NT2/D1 (cell line): Measurements from ENCODE around the gene MASP1.
A peak's percentile ranks its signal among the peaks of the same experiment; 100 is the strongest.

Experiments used
- DNase-seq: peaks from one replicate; pipeline ENCODE4 v3.0.0-alpha.2; 2011; ENCODE audit warnings: low read depth, low spot score
- H3K27me3 ChIP-seq: 2 replicates; pipeline ENCODE4 v1.6.0; 2011; ENCODE audit warnings: mild to moderate bottlenecking; ENCODE audit not compliant: insufficient read length, insufficient read depth
- H3K36me3 ChIP-seq: 2 replicates; pipeline ENCODE4 v1.6.1; 2011; ENCODE audit warnings: mild to moderate bottlenecking, low read length, mixed read lengths; ENCODE audit not compliant: insufficient read depth, insufficient read length
- H3K4me1 ChIP-seq: 2 replicates; pipeline ENCODE4 v1.5.1; 2011; ENCODE audit not compliant: insufficient read depth, insufficient read length
- H3K4me3 ChIP-seq: 2 replicates; pipeline ENCODE4 v1.5.1; 2011; ENCODE audit warnings: low read depth; ENCODE audit not compliant: insufficient read length
- H3K9ac ChIP-seq: 2 replicates; pipeline ENCODE4 v1.6.0; 2011; ENCODE audit warnings: low read depth; ENCODE audit not compliant: insufficient read length
- H3K9me3 ChIP-seq: 2 replicates; pipeline ENCODE4 v1.5.1; 2011; ENCODE audit warnings: mild to moderate bottlenecking, low read length; ENCODE audit not compliant: insufficient read depth
- SUZ12 ChIP-seq: IDR thresholded peaks from 2 replicates; pipeline ENCODE4 v1.6.1; 2011; ENCODE audit not compliant: insufficient read length, insufficient read depth; ENCODE audit errors: extremely low read depth
- YY1 ChIP-seq: IDR thresholded peaks from 2 replicates; pipeline ENCODE4 v1.6.1; 2011; ENCODE audit not compliant: insufficient read length, insufficient read depth
- ZNF274 ChIP-seq: IDR thresholded peaks from 2 replicates; pipeline ENCODE4 v1.6.1; 2011; ENCODE audit warnings: mild to moderate bottlenecking, low read depth, low read length

MASP1 gene

DNA sequence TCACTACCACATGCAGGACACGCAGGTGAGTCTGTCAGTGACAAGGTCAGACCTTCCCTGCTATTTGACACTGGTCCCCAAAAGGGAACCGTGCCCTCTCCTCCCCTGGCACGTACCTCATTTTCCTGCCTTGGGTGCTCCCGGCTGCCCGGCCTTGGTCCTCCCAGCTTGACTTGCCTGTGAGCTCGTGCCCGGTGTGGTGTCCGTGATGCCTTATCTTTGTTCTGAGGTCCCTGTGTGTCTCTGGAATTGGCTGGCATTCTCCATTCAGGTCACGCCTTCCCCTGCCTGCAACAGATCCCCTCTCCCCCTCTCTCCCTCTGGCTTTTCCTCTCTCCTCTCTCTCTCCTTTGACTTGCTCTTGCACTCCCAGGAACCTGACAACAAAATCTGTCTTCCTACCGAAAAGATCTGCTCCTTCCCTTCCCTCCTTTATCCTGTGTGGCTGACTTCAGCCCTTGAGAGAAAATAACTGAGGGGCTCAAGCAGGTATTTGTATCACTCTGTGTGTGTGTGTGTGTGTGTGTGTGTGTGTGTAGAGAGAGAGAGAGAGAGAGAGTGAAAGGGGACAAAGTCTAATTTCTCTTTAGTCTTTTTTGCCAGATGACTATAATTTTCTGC, at the start of gene MASP1:
MASP1 (minus strand) TSS at position 226 of the 621 bp plus-strand sequence; CDS start at position 121, 105 bp downstream.
- TF ChIP-seq ZNF274 (no peak), SUZ12 (no peak), YY1 (no peak)
- peak; percentile 44 for DNase-seq
- H3K27me3 ChIP-seq, result no peaks in the 10 kb centered on the region
- no peaks in the 10 kb centered on the region for H3K9me3 ChIP-seq
- no peaks in the 10 kb centered on the region for H3K36me3 ChIP-seq
- H3K4me1 ChIP-seq, result no peaks in the 10 kb centered on the region
- peak within 1 kb of the TSS; percentile 22 for H3K9ac ChIP-seq
- H3K4me3 ChIP-seq, result peak within 1 kb of the TSS; percentile 41

DNA sequence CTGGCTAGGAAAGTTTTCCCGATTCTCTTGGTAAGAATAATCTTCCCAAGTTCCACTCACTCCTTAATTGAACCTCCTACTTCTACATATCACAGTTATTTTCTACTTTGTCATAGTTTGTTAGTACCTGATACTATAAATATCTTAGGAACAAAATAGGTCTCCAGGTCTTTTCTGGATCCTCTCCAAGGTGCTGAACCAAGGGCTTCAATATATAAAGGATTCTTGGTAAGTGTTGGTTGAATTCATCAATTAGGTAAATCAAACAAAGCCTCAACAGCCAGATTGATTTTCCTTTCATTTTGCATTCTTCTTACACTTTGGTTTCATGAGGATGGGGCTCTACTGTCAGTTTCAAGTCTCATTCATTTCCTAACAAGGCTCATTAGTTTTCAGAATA, 49.0 kb upstream of the MASP1 start:
- no peak for TF ChIP-seq YY1
- no peak for TF ChIP-seq ZNF274
- no peak for TF ChIP-seq SUZ12
- Histone ChIP-seq H3K36me3 (no peaks in the 10 kb centered on the region), H3K4me1 (no peaks in the 10 kb centered on the region), H3K9me3 (no peaks in the 10 kb centered on the region), H3K9ac (no peak overlapping the region), H3K4me3 (no peak overlapping the region), H3K27me3 (no peaks in the 10 kb centered on the region)
- DNase-seq, result no peak

DNA sequence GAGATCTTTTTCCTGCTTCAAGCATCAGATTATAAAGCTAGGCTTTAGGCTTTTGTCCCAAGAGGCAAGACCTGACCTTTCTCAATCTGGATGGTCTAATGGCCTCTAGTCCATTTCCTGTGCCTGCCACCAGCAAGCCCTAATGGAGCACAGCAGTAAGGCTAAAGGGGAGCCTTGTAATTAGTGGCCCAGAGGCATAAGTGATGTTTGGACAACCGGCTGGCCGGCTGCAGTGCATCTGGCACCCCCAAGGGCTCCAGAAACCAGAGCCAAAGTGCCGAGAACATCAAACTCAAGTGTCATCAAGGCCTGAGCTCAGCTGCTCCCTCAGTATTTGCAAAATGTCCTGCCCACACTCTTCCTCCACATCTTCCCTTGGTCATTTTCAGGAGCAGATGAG, 44.8 kb upstream of the MASP1 start:
- no peak for DNase-seq
- Histone ChIP-seq H3K9ac (no peak overlapping the region), H3K4me1 (peaks cover 6% of the 10 kb centered on the region), H3K9me3 (no peaks in the 10 kb centered on the region), H3K4me3 (no peak overlapping the region), H3K36me3 (no peaks in the 10 kb centered on the region), H3K27me3 (no peaks in the 10 kb centered on the region)
- TF ChIP-seq YY1, result no peak
- no peak for TF ChIP-seq ZNF274
- no peak for TF ChIP-seq SUZ12

- Histone ChIP-seq H3K36me3 (no peaks in the 10 kb centered on the region), H3K9ac (no peak overlapping the region), H3K4me1 (peaks cover 6% of the 10 kb centered on the region), H3K4me3 (no peak overlapping the region), H3K9me3 (no peaks in the 10 kb centered on the region), H3K27me3 (no peaks in the 10 kb centered on the region)
- TF ChIP-seq SUZ12, result no peak
- TF ChIP-seq ZNF274, result no peak
- no peak for TF ChIP-seq YY1
- no peak for DNase-seq
Measured at GRCh38 chr3:187334904-187335303, 43.4 kb upstream of the MASP1 start.

DNA sequence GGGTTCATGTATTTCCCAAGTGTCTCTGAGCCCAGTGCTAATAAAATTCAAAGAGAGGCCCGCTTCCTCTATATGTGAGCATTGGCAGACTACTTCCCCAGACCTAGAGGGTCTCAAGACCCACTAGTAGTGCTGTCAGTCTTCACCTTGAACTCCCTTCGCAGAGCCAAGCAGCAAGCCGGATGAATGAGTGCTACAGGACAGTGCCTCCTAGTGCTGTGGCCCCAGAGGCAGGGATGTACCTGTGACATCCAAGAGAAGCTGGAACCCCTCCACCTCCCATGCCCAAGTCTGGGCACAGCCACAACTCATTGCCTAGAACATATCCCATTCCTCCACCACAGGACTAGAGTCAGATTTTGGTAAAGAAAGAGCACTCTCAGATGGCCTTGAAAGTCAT, 37.2 kb upstream of the MASP1 start:
- H3K4me3 ChIP-seq, result no peak overlapping the region
- H3K4me1 ChIP-seq, result no peaks in the 10 kb centered on the region
- no peaks in the 10 kb centered on the region for H3K36me3 ChIP-seq
- H3K9me3 ChIP-seq, result no peaks in the 10 kb centered on the region
- TF ChIP-seq SUZ12, result no peak
- no peak for TF ChIP-seq ZNF274
- TF ChIP-seq YY1, result no peak
- H3K27me3 ChIP-seq, result no peaks in the 10 kb centered on the region
- H3K9ac ChIP-seq, result no peak overlapping the region
- no peak for DNase-seq

DNA sequence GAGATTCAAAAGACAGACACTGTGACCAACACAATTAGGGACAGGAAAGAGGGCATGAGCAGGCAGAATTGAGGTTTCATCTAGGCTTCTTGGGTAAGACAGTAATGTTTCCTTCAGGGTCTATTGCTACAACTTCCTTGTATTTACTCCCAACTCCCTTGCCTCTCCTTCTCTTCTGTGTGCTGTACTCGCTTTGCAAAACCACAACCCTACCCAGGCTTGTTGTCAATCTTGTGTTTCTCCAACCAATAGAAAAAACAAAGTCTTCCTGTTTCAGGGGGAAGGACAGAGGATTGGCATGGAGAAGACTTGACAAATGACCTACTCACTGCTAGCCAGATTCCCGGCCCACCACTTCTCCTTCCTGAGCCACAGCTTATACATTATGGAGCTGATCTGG, 36.3 kb upstream of the MASP1 start:
- H3K9me3 ChIP-seq, result no peaks in the 10 kb centered on the region
- no peaks in the 10 kb centered on the region for H3K36me3 ChIP-seq
- H3K4me1 ChIP-seq, result no peaks in the 10 kb centered on the region
- H3K9ac ChIP-seq, result no peak overlapping the region
- no peak overlapping the region for H3K4me3 ChIP-seq
- DNase-seq, result no peak
- H3K27me3 ChIP-seq, result no peaks in the 10 kb centered on the region
- TF ChIP-seq YY1 (no peak), SUZ12 (no peak), ZNF274 (no peak)

DNA sequence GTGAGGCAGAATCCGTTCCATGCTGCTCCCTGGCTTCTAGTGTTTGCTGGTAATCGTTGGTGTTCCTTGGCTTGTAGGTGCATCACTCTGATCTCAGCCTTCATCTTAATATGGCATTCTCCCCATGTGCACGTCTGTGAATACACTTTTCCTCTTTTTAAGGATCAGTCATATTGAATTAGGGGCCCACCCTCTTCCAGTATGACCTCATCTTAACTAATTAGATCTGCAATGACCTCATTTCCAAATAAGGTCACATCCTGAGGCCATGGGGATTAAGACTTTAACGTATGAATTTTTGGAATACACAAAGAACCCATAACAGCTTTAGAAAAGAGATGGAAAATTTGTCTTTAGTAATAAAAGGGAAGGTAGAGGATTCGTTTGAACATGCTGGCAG, 34.1 kb upstream of the MASP1 start:
- no peak for TF ChIP-seq SUZ12
- TF ChIP-seq YY1, result no peak
- TF ChIP-seq ZNF274, result no peak
- no peak for DNase-seq
- H3K9ac ChIP-seq, result no peak overlapping the region

More for the DNA sequence above, 34.1 kb upstream of the MASP1 start:
- Histone ChIP-seq H3K36me3 (no peaks in the 10 kb centered on the region), H3K4me3 (no peak overlapping the region), H3K4me1 (no peaks in the 10 kb centered on the region), H3K27me3 (no peaks in the 10 kb centered on the region), H3K9me3 (no peaks in the 10 kb centered on the region)
